ENCODE data around the gene ATP13A5.

ATP13A5 gene

GRCh38 chr3:193344486-193344885 is 34.1 kb downstream of the ATP13A5 start:
- DNase-seq: no peak

GRCh38 chr3:193343726-193344222 is 34.8 kb downstream of the ATP13A5 start:
- no peak for DNase-seq

GRCh38 chr3:193342551-193342950 is 36.0 kb downstream of the ATP13A5 start:
- DNase-seq: no peak

GRCh38 chr3:193335031-193335430 is 43.5 kb downstream of the ATP13A5 start:
- no peak for DNase-seq

GRCh38 chr3:193333229-193333628 is 45.3 kb downstream of the ATP13A5 start:
- no peak for DNase-seq

- DNase-seq: no peak
Observed at GRCh38 chr3:193330555-193331204, 47.9 kb downstream of the ATP13A5 start.

- no peak for DNase-seq
Observed at GRCh38 chr3:193317682-193318300, 60.8 kb downstream of the ATP13A5 start.

- DNase-seq: no peak
Observed at GRCh38 chr3:193314161-193314560, 64.4 kb downstream of the ATP13A5 start.

GRCh38 chr3:193313061-193313958 is 65.2 kb downstream of the ATP13A5 start:
- DNase-seq: no peak

- no peak for DNase-seq
Observed at GRCh38 chr3:193310914-193311723, 67.4 kb downstream of the ATP13A5 start.

- no peak for DNase-seq
Observed at GRCh38 chr3:193305356-193305755, 73.2 kb downstream of the ATP13A5 start.

GRCh38 chr3:193301433-193301832 is 77.1 kb downstream of the ATP13A5 start:
- DNase-seq: no peak

- no peak for DNase-seq
Observed at GRCh38 chr3:193297421-193297820, 81.1 kb downstream of the ATP13A5 start.

GRCh38 chr3:193295985-193296384 is 82.6 kb downstream of the ATP13A5 start:
- no peak for DNase-seq

GRCh38 chr3:193292386-193292785 is 86.2 kb downstream of the ATP13A5 start:
- DNase-seq: no peak

- DNase-seq: no peak
Observed at GRCh38 chr3:193271101-193271840, 107.3 kb downstream of the ATP13A5 start.

- DNase-seq: no peak
Observed at GRCh38 chr3:193270451-193270850, 108.1 kb downstream of the ATP13A5 start.

GRCh38 chr3:193269343-193270028 is 109.1 kb downstream of the ATP13A5 start:
- DNase-seq: no peak

GRCh38 chr3:193262707-193263106 is 115.8 kb downstream of the ATP13A5 start:
- no peak for DNase-seq

GRCh38 chr3:193261970-193262369 is 116.6 kb downstream of the ATP13A5 start:
- DNase-seq: no peak

GRCh38 chr3:193253986-193254660 is 124.4 kb downstream of the ATP13A5 start:
- DNase-seq: no peak

Measured in activated CD4-positive, CD25-positive, alpha-beta regulatory T cell treated with anti-CD3 and anti-CD28 coated beads, Interleukin-2, amount 50 U/mL, for 72 hours (primary cell).